ENCODE measurements around the gene FNDC3B.

DNA sequence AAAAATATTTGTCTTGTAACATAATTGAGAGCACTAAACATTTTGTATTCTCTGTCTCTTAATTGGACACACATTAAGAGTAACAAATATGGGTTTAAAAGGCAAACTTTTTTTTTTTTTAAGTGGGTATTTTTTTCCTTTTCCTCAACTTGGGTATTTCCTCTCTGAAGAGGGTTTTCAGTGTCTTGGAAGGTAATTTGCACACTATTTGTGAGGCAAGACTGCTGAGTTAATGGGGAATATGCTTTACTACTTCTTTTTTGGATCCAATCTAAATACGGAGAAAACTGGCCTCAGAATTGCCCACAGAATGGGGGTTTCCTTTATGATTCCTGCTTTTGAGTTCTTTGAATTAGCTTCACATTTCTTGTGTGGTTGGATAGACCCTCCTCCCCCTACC, 105.2 kb downstream of the FNDC3B start:
- TF ChIP-seq, protein P1, sequence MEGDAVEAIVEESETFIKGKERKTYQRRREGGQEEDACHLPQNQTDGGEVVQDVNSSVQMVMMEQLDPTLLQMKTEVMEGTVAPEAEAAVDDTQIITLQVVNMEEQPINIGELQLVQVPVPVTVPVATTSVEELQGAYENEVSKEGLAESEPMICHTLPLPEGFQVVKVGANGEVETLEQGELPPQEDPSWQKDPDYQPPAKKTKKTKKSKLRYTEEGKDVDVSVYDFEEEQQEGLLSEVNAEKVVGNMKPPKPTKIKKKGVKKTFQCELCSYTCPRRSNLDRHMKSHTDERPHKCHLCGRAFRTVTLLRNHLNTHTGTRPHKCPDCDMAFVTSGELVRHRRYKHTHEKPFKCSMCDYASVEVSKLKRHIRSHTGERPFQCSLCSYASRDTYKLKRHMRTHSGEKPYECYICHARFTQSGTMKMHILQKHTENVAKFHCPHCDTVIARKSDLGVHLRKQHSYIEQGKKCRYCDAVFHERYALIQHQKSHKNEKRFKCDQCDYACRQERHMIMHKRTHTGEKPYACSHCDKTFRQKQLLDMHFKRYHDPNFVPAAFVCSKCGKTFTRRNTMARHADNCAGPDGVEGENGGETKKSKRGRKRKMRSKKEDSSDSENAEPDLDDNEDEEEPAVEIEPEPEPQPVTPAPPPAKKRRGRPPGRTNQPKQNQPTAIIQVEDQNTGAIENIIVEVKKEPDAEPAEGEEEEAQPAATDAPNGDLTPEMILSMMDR (IDR thresholded peaks at IDR 0.05; ENCODE audit: extremely low read depth in 1 of 2, insufficient read depth in 1 of 2, low read depth in 1 of 2, low read length in 2 of 2) = no peak
- TF ChIP-seq POLR2A (IDR thresholded peaks at IDR 0.05; ENCODE audit: low read depth, low read length) (no peak), POLR2AphosphoS5 (IDR thresholded peaks at IDR 0.05; ENCODE audit: insufficient read depth, low read depth, low read length) (no peak)
